ENCODE data around the gene SLC35E1.
"Not testable (repeated sequence)": the region's sequence is repeated elsewhere in the genome, so short reads cannot be mapped to it uniquely, and the experiment has no call there.

The SLC35E1 gene

DNA sequence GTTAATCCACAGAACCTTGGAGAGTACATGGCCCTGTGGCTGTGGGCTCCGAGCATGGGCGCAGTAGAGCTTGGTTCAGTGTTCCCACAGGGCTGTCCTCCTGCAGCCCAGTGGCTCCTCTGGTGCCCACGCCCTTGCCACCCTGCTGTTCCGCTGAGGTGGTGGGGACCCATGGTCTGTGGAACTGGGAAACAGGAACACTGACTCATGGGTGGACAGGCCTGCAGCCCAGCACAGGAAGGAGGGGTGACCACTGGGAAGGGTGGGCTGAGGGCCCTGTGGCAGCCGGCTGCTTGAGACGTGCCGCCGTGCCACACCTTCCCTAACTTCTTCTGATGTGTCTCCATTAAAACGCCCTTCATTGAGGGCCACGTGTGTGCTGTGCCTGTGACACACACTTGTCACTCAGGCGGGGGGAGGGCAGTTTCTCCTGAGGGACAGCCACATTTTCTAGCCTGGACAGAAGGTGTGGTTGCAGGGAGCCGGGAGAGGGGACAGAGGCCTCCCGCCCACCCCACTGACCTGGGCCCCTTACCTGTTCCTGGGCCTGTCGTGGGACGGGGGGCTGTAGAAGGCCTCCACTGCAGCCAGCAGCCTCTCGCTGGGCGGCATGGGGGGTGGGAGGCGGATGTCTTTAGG lies 51.1 kb downstream of the SLC35E1 start:
- DNase-seq = no peak

DNA sequence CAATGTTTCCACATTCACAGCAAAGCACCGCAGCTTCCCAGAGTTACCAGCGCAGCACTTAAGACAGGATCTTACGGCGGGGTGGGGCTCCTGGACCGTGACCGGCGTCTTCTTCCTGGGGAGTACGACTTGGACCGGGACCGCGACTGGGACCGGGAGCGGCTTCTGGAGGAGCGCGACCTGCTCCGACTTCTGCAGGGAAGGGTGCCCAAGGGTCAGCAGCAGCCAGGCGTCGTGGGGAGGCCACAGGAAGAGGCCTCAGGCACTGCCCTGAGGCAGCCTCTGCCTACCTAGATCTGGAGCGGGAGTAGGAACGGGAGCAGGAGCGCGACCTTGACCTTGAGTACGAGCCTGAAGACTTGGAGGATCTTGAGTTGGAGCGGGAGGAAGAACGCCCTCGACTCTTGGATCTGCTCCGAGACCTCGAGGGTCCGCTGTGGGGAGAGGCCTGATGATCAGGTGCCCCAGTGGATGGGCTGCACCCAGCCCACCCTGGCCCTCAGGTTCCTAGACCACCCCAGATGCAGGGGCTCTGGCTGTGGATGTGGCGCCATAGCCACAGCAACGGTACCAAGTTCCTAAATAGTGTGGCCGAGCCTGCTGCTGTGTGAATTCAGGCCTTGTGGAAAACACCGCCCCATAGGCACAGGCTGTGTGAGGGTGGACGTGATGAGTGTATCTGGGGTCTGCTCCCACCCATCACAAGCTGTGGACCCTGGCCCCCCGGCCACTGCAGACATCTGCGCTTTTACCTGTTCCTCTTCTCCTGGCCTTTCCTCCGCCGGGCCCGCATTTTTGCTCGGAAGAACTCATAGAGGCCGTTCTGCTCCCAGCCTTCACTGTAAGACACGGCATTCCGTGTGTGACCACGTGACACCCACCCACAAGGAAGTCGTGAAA lies 51.9 kb downstream of the SLC35E1 start:
- DNase-seq = no peak

GRCh38 chr19:16519230-16519687 lies 53.0 kb downstream of the SLC35E1 start:
- no peak for DNase-seq

DNA sequence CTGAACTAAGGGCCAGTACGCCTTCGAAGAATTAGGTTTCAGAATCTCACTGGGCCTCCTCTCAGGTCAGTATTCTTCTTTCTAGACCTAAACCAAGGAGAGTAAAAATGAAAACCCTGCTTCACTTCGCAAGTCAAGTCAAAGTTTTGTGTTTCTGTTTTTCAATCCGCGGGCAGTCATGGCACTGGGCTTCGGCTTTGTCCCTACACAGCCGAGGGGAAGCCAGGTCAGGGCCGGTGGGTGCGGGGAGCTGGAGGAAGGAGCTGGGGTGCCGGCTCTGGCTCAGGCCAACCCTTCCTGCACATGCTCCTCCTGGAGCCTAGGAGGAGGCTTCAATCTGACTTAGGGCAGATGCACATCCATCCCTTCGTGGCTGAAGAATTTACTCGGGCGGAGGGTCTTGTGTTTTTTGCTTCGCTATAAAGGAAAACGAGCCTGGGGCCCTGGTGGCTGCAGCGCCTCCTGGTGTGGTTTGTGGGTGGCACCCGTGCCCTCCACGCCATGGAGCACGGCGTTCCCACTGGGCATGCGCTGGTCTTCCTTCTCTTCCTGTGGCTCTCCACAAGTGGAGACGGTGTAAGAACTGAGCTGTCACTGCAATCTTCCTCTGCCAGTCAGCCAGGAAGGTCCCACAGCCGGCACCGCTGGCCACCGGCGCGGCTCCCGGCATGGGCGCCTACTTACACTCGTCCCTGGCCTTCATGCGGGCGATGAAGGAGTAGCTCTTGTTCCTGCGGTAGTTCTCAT lies 53.6 kb downstream of the SLC35E1 start:
- no peak for DNase-seq

DNA sequence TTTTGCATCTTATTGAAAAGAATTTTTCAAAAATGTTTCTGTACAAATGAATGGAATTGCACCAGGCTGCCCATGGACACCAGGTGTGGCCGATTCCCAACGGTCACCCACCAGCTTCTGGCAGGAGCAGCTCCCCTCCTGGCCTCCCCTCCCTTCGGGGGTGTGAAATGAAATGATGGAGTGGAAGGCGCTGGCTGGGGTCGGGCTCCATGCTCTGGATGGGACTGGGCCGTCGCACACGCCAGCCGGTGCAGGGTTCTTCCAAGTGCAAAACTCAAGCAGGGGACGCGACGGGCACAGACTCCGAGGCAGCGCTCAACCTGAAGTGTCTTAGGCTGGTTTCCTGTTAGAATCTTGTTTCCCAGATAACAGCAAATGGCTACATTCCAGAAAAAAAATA lies 54.2 kb downstream of the SLC35E1 start:
- no peak for DNase-seq

GRCh38 chr19:16516923-16517610 lies 55.1 kb downstream of the SLC35E1 start:
- DNase-seq = no peak

DNA sequence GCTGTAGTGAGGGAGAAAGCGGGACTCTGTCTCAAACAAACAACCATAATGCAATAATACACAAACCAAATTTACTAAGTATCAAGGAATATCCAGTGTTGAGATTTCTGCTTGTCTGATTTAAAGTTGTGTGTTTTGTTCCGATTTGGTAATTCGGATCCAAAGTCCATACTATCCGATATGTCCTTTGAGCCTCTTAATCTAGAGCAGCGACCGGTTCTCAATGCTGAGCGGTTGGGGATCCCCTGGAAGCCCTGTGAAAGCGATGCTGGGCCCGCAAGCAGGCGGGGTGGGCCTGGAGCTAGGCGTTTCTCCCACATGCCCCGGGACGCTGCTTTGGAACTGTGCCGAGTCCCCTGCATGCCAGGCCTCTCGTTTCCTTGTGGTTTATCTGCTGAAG lies 55.8 kb downstream of the SLC35E1 start:
- no peak for DNase-seq

DNA sequence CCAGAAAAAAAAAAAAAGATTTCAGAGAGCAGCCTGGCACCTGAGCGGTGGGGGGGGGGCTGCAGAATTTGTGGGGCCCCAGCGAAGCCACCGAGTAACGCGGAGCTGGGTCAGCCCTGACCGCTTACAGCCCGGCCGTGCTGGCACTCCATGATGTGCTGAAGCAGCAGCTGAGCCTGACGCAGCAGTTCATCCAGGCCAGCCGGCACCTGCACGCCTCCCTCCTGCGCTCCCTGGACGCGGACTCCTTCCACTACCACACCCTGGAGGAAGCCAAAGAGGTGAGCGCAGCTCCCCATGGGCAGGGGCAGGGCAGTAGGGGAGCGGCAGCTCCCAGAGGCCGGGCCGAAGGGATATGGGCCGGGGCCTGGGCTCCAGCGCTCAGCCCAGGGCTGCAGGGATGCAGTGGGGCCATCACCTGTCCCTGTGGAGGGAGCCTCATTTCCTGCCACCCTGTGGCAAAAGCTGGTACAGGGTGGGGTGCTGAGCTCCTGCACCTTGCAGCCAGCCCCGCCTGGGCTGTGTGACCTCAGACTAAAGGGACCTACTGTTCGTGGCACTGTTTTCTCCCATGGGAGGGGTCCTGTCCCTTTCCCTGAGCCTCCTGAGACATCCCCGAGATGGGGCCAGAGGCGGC lies 57.7 kb downstream of the SLC35E1 start:
- no peak for DNase-seq

DNA sequence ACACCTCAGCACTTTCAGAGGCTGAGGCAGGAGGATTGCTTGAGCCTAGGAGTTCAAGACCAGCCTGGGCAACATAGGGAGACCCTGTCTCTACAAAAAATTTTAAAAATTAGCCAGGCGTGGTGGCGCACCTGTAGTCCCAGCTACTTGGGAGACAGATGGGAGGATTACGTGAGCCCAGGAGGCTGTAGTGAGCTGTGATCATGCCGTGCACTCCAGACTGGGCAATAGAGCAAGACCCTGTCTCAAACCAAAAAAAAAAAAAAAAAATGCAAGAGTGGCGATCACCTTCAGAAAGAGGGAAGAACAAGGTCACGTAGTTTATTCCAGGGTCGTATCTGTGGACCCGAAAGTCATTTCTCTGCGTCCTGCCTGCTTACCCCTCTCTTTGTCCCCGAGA lies 59.6 kb downstream of the SLC35E1 start:
- DNase-seq = not testable (repeated sequence)

DNA sequence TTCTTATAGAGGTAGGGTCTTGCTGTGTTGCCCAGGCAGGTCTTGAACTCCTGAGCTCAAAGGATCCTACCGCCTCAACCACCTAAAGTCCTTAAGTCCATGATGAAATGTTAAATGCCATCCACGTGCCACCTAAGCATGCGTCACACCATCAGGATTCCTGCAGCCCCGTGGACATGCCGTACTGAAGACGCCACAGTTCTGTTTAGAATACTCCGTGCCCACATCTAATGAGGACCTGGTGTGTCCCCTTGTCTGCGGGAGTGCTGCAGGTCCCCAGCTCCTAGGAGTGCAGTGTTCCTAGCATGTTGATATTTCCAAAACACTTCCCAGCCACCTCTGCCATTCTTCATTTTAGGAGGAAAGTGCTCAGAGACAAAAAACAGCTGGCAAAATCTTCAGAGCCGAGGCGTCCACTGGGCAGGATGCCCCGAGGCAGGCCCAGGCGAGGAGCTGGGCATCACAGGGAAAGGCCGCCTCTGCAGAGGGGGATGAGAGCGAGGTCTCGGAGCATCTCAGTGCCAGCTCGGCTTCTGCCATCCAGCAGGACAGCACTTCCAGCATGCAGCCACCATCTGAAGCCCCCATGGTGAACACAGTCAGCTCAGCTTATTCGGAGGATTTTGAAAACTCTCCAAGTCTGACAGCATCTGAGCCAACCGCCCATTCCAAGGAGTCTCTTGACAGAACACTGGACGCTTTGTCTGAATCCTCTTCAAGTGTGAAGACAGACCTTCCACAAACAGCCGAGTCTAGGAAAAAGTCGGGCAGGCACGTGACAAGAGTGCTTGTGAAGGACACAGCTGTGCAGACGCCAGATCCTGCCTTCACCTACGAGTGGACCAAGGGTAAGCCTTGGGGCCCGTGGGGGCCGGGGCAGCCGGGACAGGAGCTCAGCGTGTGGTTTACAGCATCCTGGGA lies 62.8 kb downstream of the SLC35E1 start:
- DNase-seq = no peak

DNA sequence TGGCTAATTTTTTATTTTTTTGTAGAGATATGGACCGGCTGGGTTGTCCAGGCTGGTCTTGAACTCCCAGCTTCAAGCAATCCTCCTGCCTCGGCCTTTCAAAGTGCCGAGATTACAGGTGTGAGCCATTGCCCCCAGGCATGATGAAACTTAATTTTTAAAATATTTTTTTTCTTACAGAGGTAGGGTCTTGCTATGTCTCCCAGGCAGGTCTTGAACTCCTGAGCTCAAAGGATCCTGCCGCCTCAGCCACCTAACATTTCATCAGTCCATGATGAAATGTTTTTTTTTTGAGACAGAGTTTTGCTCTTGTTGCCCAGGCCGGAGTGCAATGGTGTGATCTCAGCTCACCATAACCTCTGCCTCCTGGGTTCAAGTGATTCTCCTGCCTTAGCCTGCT lies 63.7 kb downstream of the SLC35E1 start:
- no peak for DNase-seq

DNA sequence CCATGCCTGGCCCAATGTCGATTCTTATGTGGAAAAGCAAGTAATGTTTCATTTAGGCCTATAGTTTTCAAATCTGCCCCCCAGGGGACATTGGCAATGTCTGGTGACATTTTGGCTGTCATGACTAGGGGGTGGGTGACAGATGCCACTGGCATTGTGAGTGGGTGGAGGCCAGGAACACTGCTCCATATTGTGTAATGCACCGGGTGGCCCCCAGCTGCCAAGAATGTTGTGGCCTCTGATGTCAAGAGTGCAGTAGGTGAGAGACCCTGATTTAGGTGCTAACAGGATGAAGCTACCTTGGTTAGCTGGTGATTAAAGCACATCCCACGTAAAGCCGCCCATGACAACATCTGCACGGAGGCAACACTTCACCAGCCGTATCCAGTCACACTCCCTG lies 65.3 kb downstream of the SLC35E1 start:
- DNase-seq = no peak

- not testable (repeated sequence) for DNase-seq
Measured at GRCh38 chr19:16506161-16506560, 66.1 kb downstream of the SLC35E1 start.

DNA sequence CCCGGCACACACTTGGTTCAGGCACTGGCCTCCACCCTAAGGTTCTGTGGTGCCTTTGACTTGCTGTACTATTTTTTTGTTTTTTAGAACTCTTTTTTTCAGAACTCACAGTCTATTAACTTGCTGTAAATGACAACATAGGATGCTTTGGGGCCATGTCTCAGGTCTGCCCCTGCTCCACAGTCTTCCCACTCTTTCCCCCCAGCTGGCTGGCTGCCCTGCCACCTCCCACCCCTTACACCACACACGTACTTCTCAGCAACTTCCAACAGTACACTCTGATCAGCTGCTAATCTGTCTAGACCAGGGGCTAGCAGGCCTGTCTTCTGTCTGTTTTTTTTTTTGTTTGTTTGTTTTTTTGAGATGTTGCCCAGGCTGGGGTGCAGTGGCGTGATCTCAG lies 67.9 kb downstream of the SLC35E1 start:
- DNase-seq = no peak
